Nephron progenitor cell (in vitro differentiated cells): ENCODE results near the gene ABI1.

Experiments
- DNase-seq: peaks from one replicate; pipeline ENCODE4 v3.0.0; 2021
- H3K27ac Mint-ChIP-seq: 2 replicates; pipeline ENCODE4 v1.8.0; 2021; ENCODE audit warnings: mild to moderate bottlenecking, moderate library complexity, mixed read lengths
- H3K27me3 Mint-ChIP-seq: 2 replicates; pipeline ENCODE4 v1.8.0; 2021; ENCODE audit warnings: mild to moderate bottlenecking, low read depth, mixed read lengths; ENCODE audit not compliant: poor library complexity
- H3K36me3 Mint-ChIP-seq: 2 replicates; pipeline ENCODE4 v1.8.0; 2021; ENCODE audit warnings: low read depth, mixed read lengths
- H3K4me1 Mint-ChIP-seq: 2 replicates; pipeline ENCODE4 v1.8.0; 2021; ENCODE audit warnings: mixed read lengths
- H3K4me3 Mint-ChIP-seq: 2 replicates; pipeline ENCODE4 v1.8.0; 2021; ENCODE audit warnings: mild to moderate bottlenecking, moderate library complexity, mixed read lengths
- H3K9me3 Mint-ChIP-seq: 2 replicates; pipeline ENCODE4 v1.8.0; 2021; ENCODE audit warnings: mild to moderate bottlenecking, moderate library complexity, mixed read lengths
- CTCF ChIP-seq: fragments of 200-600 bp; sonication (generic); IDR thresholded peaks from 2 replicates; pipeline ENCODE4 v1.5.0; 2021; ENCODE audit warnings: antibody characterized with exemption

ABI1 gene

DNA sequence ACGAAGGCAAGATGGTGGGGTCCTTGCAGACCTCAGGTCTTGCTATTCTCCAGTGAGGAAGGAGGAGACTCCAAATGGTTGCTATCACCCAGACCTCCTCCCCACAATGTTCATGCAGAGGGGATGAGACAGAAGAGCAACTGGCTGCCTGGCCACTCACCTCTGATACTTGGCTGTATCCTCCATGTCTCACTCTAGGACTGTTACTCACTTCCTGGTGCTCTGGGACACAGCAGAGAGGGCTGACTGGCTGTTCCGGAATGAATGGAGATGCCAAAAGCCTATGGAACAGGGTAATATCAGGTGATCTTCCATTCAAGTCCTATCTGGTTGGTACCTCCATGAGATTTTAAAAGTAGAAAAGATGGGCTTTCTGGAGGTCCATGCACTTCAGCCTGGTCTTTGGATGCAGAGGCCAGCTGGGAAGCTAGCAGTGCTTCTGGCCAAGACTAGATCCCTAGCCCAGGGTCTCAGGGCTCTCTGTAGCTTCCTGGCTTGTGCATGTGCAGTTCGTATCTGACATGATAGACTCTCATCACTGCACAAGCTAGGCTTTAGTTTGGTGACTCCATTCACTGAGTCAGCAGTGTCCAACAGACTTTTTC is 27.0 kb upstream of the ABI1 start:
- Mint-ChIP-seq H3K27me3 (peaks cover 24% of the 10 kb centered on the region), H3K9me3 (peaks cover 7% of the 10 kb centered on the region), H3K36me3 (no peaks in the 10 kb centered on the region), H3K4me3 (no peak overlapping the region), H3K4me1 (no peaks in the 10 kb centered on the region), H3K27ac (no peak overlapping the region)
- TF ChIP-seq CTCF, result no peak
- no peak for DNase-seq

DNA sequence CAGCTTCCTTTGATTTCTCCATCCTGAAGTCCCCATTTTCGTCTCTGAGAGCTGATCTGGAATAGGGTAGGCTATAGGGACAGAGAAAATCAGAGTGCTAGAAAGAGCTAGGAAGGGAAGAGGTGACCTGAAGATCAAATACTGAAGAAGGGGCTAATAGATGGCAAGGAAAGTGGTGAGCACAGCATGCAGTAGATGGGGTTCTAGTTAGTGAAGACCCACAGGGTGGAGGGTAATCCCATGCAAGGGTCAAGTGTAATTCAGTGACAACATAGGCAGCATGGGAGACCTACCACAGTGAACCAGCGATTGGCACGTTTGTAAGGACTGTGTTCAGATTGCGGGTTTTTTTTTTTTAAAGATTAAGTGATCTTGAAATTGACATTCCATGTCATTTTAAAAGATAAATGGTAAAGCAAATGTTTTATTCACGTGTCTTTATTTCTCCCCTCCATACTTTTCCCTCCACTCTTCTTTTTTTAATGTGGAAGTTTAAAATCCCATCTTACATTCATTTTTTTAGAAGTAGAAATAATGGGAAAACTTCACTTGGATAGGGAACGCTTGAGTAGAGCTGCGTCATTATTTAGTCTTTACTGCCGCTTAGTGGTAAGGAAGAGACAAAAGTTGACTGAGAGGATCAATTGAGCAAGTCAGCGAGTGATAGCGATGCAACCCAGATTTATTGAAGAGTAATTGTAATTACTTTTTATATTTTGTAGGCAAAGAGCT is 21.0 kb upstream of the ABI1 start:
- DNase-seq, result peak; percentile 17
- Mint-ChIP-seq H3K4me3 (no peak overlapping the region), H3K4me1 (no peaks in the 10 kb centered on the region), H3K9me3 (no peaks in the 10 kb centered on the region), H3K36me3 (no peaks in the 10 kb centered on the region), H3K27ac (no peak overlapping the region), H3K27me3 (peaks cover 26% of the 10 kb centered on the region)
- TF ChIP-seq CTCF, result peak; percentile 56

DNA sequence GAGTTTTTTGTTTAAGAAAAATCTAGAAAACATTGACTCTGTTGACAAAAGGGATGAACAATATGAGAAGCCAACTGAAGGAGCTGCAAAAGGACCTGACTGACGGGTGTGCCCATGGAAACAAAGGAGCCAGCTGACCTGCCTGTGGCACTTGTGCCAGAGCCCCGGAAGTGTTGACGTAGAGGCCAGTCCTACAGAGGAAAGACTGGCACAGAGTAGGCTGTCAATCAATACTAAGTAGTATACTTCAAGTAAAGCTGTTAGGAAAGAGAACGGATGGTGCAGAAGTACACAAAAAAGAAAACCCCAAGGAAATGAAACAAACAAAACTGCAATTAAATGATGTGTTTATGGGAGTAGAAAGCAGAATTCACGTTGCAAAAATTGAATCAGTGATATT is 19.0 kb upstream of the ABI1 start:
- no peak for DNase-seq
- Mint-ChIP-seq H3K27me3 (peaks cover 28% of the 10 kb centered on the region), H3K4me3 (no peak overlapping the region), H3K36me3 (no peaks in the 10 kb centered on the region), H3K9me3 (no peaks in the 10 kb centered on the region), H3K4me1 (no peaks in the 10 kb centered on the region), H3K27ac (no peak overlapping the region)
- TF ChIP-seq CTCF, result no peak

- Mint-ChIP-seq H3K36me3 (no peaks in the 10 kb centered on the region), H3K4me1 (no peaks in the 10 kb centered on the region), H3K27me3 (peaks cover 4% of the 10 kb centered on the region), H3K4me3 (no peak overlapping the region), H3K27ac (no peak overlapping the region), H3K9me3 (no peaks in the 10 kb centered on the region)
- TF ChIP-seq CTCF, result no peak
- DNase-seq, result no peak
Measured at GRCh38 chr10:26870766-26871165, 10.0 kb upstream of the ABI1 start.

- Mint-ChIP-seq H3K4me3 (no peak overlapping the region), H3K36me3 (no peaks in the 10 kb centered on the region), H3K27ac (no peak overlapping the region), H3K4me1 (no peaks in the 10 kb centered on the region), H3K27me3 (peaks cover 10% of the 10 kb centered on the region), H3K9me3 (no peaks in the 10 kb centered on the region)
- TF ChIP-seq CTCF, result no peak
- DNase-seq, result no peak
Measured at GRCh38 chr10:26869528-26869927, 8.8 kb upstream of the ABI1 start.
